ENCODE data around the gene CTXND2.
"Not testable (repeated sequence)": the region's sequence is repeated elsewhere in the genome, so short reads cannot be mapped to it uniquely, and the experiment has no call there.

- TF ChIP-seq CTCF, POLR2A (IDR thresholded peaks at IDR 0.05): not testable (repeated sequence)
Measured at GRCh38 chr1:150899795-150900194, 12.9 kb downstream of the CTXND2 start.
